ENCODE results near the gene SPAG16.

Gene SPAG16

GRCh38 chr2:214380681-214381080, 1096.4 kb downstream of the SPAG16 start:
- no peak for DNase-seq (ENCODE audit: low read depth)
- no peak for TF ChIP-seq CTCF (conservative IDR thresholded peaks at IDR 0.05; ENCODE audit: low read length)
- H3K4me3 ChIP-seq (ENCODE audit: low read length), result no peak overlapping the region

- no peak for DNase-seq (ENCODE audit: low read depth)
- TF ChIP-seq CTCF (conservative IDR thresholded peaks at IDR 0.05; ENCODE audit: low read length), result no peak
- H3K4me3 ChIP-seq (ENCODE audit: low read length), result no peak overlapping the region
Measured at GRCh38 chr2:214382229-214382628, 1098.0 kb downstream of the SPAG16 start.

GRCh38 chr2:214386720-214387119, 1102.5 kb downstream of the SPAG16 start:
- no peak overlapping the region for H3K4me3 ChIP-seq (ENCODE audit: low read length)
- no peak for TF ChIP-seq CTCF (conservative IDR thresholded peaks at IDR 0.05; ENCODE audit: low read length)
- DNase-seq (ENCODE audit: low read depth), result no peak

- no peak for DNase-seq (ENCODE audit: low read depth)
- no peak for TF ChIP-seq CTCF (conservative IDR thresholded peaks at IDR 0.05; ENCODE audit: low read length)
- H3K4me3 ChIP-seq (ENCODE audit: low read length), result no peak overlapping the region
Measured at GRCh38 chr2:214389334-214389733, 1105.1 kb downstream of the SPAG16 start.

GRCh38 chr2:214393796-214394195, 1109.5 kb downstream of the SPAG16 start:
- H3K4me3 ChIP-seq (ENCODE audit: low read length), result no peak overlapping the region
- no peak for TF ChIP-seq CTCF (conservative IDR thresholded peaks at IDR 0.05; ENCODE audit: low read length)
- no peak for DNase-seq (ENCODE audit: low read depth)

- H3K4me3 ChIP-seq (ENCODE audit: low read length), result no peak overlapping the region
- TF ChIP-seq CTCF (conservative IDR thresholded peaks at IDR 0.05; ENCODE audit: low read length), result no peak
- no peak for DNase-seq (ENCODE audit: low read depth)
Measured at GRCh38 chr2:214395040-214395439, 1110.8 kb downstream of the SPAG16 start.

GRCh38 chr2:214401580-214401979, 1117.3 kb downstream of the SPAG16 start:
- H3K4me3 ChIP-seq (ENCODE audit: low read length), result no peak overlapping the region
- no peak for TF ChIP-seq CTCF (conservative IDR thresholded peaks at IDR 0.05; ENCODE audit: low read length)
- DNase-seq (ENCODE audit: low read depth), result no peak

All from AG10803 (cell line).